ENCODE data around the gene JMJD7.

DNA sequence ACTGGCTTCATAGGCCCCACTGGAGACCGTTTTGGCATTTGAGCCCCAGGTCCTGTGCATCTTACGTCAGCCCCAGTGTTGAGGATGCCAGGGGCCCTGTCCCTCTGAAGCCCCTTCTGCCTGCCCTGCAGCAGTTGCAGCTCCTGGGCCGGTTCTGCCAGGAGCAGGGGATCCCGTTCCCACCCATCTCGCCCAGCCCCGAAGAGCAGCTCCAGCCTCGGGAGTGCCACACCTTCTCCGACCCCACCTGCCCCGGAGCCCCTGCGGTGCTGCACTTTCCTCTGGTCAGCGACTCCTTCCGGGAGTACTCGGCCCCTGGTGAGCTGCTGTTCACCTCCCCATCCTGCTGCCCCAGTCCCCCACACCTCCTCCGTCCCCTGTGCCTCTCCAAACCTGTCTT is 19.3 kb downstream of the JMJD7 start:
- TF ChIP-seq, protein P1, sequence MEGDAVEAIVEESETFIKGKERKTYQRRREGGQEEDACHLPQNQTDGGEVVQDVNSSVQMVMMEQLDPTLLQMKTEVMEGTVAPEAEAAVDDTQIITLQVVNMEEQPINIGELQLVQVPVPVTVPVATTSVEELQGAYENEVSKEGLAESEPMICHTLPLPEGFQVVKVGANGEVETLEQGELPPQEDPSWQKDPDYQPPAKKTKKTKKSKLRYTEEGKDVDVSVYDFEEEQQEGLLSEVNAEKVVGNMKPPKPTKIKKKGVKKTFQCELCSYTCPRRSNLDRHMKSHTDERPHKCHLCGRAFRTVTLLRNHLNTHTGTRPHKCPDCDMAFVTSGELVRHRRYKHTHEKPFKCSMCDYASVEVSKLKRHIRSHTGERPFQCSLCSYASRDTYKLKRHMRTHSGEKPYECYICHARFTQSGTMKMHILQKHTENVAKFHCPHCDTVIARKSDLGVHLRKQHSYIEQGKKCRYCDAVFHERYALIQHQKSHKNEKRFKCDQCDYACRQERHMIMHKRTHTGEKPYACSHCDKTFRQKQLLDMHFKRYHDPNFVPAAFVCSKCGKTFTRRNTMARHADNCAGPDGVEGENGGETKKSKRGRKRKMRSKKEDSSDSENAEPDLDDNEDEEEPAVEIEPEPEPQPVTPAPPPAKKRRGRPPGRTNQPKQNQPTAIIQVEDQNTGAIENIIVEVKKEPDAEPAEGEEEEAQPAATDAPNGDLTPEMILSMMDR (IDR thresholded peaks at IDR 0.05), result no peak
- no peak for TF ChIP-seq POLR2A (IDR thresholded peaks at IDR 0.05)

All from Peyer's patch (tissue), 4 donors.